Stimulated activated CD8-positive, alpha-beta memory T cell treated with anti-CD3 and anti-CD28 coated beads, Interleukin-7, amount 100 ng/mL, for 48 hours (primary cell): Measurements from ENCODE around the gene LRP1B.

ENCODE experiments used
- DNase-seq, 2 donors: peaks; one replicate each; pipeline ENCODE4 v3.0.0-alpha.2; 2020; ENCODE audit warnings: low read depth in 1 of 2; ENCODE audit errors: extremely low read depth in 1 of 2

Gene LRP1B

GRCh38 chr2:141605163-141605562, 525.7 kb downstream of the LRP1B start:
- DNase-seq, result no peak

- DNase-seq, result no peak
Measured at GRCh38 chr2:141601511-141602152, 529.2 kb downstream of the LRP1B start.

GRCh38 chr2:141599721-141600120, 531.1 kb downstream of the LRP1B start:
- DNase-seq, result no peak

GRCh38 chr2:141598982-141599381, 531.8 kb downstream of the LRP1B start:
- DNase-seq, result no peak

GRCh38 chr2:141595316-141595920, 535.4 kb downstream of the LRP1B start:
- no peak for DNase-seq

GRCh38 chr2:141591787-141592186, 539.0 kb downstream of the LRP1B start:
- no peak for DNase-seq

- DNase-seq, result no peak
Measured at GRCh38 chr2:141590620-141591019, 540.2 kb downstream of the LRP1B start.

- DNase-seq, result no peak
Measured at GRCh38 chr2:141589314-141589713, 541.5 kb downstream of the LRP1B start.

GRCh38 chr2:141586985-141587384, 543.8 kb downstream of the LRP1B start:
- no peak for DNase-seq

- DNase-seq, result no peak
Measured at GRCh38 chr2:141582213-141582612, 548.6 kb downstream of the LRP1B start.

GRCh38 chr2:141579071-141579470, 551.7 kb downstream of the LRP1B start:
- DNase-seq, result no peak

- no peak for DNase-seq
Measured at GRCh38 chr2:141570474-141571131, 560.2 kb downstream of the LRP1B start.

GRCh38 chr2:141569941-141570340, 560.9 kb downstream of the LRP1B start:
- no peak for DNase-seq

- no peak for DNase-seq
Measured at GRCh38 chr2:141565597-141565996, 565.2 kb downstream of the LRP1B start.

GRCh38 chr2:141560723-141561122, 570.1 kb downstream of the LRP1B start:
- DNase-seq, result no peak

GRCh38 chr2:141557329-141558095, 573.3 kb downstream of the LRP1B start:
- no peak for DNase-seq

GRCh38 chr2:141555876-141556470, 574.8 kb downstream of the LRP1B start:
- DNase-seq, result no peak

- no peak for DNase-seq
Measured at GRCh38 chr2:141554810-141555209, 576.0 kb downstream of the LRP1B start.

GRCh38 chr2:141534666-141535362, 596.0 kb downstream of the LRP1B start:
- DNase-seq, result no peak

- no peak for DNase-seq
Measured at GRCh38 chr2:141529659-141530058, 601.2 kb downstream of the LRP1B start.

- no peak for DNase-seq
Measured at GRCh38 chr2:141528990-141529389, 601.8 kb downstream of the LRP1B start.
